NCI-H460 (cell line): Measurements from ENCODE around the gene FLOT2. TPM values are rescaled to one million over a fixed set of nuclear protein-coding genes. Genes with fewer than 3 reads are reported as not detected.
"Not testable (repeated sequence)": the region's sequence is repeated elsewhere in the genome, so short reads cannot be mapped to it uniquely, and the experiment has no call there.

Experiments used
- DNase-seq: peaks from one replicate; pipeline ENCODE4 v3.0.0-alpha.2; 2016; ENCODE audit warnings: low read depth; ENCODE audit errors: extremely low read depth
- small RNA-seq, 2 experiments: library from RNA; depleted of rRNA; stranded (forward); fragments of <200 nt; gene quantifications; one replicate each; pipeline ENCODE3, GENCODE V24; 2014
- total RNA-seq: library from RNA; depleted of rRNA; stranded (reverse); fragments of >200 nt; shearing (Covaris generic); gene quantifications from 2 replicates; pipeline ENCODE4 v1.2.3, GENCODE V29; 2014; rRNA removed

The FLOT2 gene
- total RNA-seq, 1 experiment from 2014 or later: 30.7 TPM

- DNase-seq: no peak
These were observed 44.2 kb downstream of the FLOT2 start for GRCh38 chr17:28853295-28853694.

DNA sequence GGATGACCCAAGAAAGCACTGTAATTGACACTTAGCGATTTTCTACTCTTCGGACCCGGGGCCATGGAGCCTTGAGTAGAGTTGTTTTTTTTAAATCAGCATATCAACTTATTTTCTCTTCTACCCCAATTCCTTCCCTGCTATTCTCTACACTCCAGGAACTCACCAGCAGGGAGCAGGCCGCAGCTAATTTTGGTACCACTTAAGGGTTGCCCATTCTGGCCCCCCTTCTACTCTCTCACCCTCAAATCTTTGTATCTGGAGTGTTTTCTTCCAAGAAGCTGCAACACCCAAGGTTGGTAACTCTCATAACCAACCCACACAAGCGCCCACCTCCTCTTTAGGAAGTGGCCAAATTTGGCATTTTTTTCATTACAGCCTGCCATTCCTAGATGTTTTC lies 48.3 kb downstream of the FLOT2 start:
- DNase-seq: no peak

DNA sequence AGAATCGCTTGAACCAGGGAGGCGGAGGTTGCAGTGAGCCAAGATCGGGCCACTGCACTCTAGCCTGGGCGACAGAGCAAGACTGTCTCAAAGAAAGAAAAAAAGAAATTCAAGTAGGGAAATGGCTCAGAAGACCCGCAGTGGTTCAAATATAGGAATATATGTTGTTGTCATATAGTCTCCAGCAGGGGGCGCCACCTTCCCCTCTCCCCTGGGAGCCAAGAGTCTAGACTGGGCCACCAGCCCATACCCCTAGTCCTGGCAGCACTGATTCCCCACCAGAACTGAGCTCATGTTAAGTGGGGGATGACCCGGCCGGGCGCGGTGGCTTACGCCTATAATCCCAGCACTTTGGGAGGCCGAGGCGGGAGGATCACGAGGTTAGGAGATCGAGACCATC lies 48.9 kb downstream of the FLOT2 start:
- not testable (repeated sequence) for DNase-seq

DNA sequence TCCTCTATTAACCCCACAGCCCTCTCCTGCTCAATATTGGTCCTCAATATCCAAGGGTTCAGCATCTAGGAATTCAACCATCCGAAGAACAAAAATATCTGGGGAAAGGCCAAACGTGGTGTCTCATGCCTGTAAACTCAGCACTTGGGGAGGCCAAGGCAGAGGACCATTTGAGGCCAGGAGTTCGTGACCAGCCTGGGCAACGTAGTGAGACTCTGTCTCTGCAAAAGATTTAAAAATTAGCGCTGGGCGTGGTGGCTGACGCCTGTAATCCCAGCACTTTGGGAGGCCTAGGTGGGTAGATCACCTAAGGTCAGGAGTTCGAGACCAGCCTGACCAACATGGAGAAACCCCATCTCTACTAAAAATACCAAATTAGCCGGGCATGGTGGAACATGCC lies 50.8 kb downstream of the FLOT2 start:
- DNase-seq: not testable (repeated sequence)

GRCh38 chr17:28846231-28846630 lies 51.3 kb downstream of the FLOT2 start:
- DNase-seq: no peak

DNA sequence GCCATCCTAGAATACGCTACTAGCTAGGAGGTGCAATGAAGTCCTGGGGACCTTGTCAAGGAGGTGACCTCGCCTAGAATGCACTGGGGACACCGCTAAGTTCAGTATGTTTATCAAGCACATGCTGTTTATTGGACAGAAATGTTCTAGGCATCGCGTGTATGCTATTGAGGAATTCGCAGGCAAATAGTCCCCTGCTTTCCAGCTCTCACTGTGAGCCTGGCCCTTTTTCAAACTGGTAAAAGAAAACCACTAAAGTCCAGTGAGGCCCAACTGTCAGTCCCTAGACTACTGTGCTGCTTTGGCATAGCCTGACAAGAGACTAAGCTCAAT lies 53.8 kb downstream of the FLOT2 start:
- no peak for DNase-seq

- DNase-seq: peak; percentile 78
These were observed 55.1 kb downstream of the FLOT2 start, which contains the start of gene FAM222B for GRCh38 chr17:28842282-28843012. Gene FAM222B (minus strand): TSS chr17:28842790. CDS start chr17:28766667, 76,123 bp downstream.

DNA sequence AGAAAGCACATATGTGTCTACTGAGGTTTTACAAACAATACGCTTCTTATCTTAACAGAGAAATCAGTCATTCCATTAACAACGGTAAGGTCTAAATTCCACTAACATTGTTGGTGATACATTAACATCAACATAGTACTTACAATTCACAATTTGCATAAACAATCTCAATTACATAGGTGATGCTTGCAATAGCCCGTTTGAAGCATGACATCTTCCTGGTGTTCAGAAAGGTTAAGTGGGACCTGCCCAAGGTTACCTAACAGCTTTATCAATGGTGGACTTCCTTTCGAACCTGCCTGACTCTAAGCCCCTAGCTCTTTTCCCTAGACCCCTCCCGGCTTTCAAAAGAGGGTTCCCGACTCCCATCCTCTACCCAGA lies 55.6 kb downstream of the FLOT2 start:
- no peak for DNase-seq

DNA sequence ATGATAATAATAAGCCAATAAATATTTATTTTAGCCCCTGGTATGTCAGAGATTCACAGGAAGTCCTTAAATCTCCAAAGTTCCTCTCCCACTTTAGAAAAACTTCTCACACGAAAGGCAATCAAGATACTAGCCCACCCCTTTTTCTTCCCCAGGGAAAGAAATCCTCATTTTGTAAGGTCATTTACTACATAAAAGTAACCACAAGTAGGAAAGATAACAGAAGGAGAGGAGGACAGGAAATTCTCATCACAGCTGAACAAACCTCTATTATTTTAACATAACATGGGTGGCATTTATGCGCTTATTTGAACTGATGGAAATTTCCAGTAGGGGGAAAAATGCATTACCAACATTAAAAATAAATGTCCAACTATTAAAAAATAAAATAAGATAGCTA lies 58.3 kb downstream of the FLOT2 start:
- DNase-seq: no peak

DNA sequence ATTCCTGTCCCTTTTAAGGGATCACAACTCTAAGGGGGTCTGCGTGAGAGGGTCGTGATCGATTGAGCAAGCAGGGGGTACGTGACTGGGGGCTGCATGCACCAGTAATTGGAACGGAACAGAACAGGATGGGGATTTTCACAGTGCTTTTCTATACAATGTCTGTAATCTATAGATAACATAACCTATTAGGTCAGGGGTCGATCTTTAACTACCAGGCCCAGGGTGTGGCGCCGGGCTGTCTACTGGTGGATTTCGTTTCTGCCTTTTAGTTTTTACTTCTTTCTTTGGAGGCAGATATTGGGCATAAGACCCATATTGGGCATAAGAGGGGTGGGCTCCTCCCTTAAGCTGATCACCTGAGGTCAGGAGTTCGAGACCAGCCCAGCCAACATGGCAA lies 61.0 kb downstream of the FLOT2 start:
- DNase-seq: not testable (repeated sequence)

DNA sequence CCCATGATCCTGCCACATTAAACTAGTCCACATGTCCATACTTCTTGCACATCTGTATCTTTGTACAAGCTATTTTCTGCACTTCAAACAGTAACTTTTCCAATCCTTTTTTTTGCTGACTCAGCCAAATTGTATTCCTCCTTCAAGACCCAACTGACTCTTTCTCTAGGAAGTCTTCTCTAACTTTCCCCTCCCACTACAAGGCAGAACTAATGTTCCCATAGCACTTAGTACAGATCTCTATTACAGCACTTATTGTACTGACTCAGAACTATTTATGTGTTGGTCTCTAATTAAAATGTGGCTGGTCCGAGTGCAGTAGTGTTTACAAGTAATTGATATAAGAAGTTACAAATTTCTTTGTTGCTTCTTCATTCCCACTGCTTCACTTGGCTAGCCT lies 63.1 kb downstream of the FLOT2 start:
- DNase-seq: no peak

Small RNA genes lying within 50 kb of the gene (small RNA-seq; reads per million reads assigned to genes)
- 0 reads per million in 2 experiments for gene RF00019

Other genes with a start within 250 kb of the FLOT2 start
- 49.5 and 52.6 TPM in 2 replicates for gene SDF2, start 235.8 kb downstream of the FLOT2 start, total RNA-seq
- gene SUPT6H, start 235.5 kb downstream of the FLOT2 start, total RNA-seq: 26.7 and 33.3 TPM in 2 replicates
- 3.4 and 3.6 TPM in 2 replicates for gene PROCA1, start 185.8 kb downstream of the FLOT2 start, total RNA-seq
- gene RAB34, start 179.9 kb downstream of the FLOT2 start, total RNA-seq: 170 and 179 TPM in 2 replicates
- 1,295 and 1,608 TPM in 2 replicates for gene RPL23A, start 177.7 kb downstream of the FLOT2 start, total RNA-seq
- gene TLCD1, start 171.5 kb downstream of the FLOT2 start, total RNA-seq: 27.9 and 32.4 TPM in 2 replicates
- gene NEK8, start 168.9 kb downstream of the FLOT2 start, total RNA-seq: 1.9 and 2.5 TPM in 2 replicates
- gene TRAF4, start 153.7 kb downstream of the FLOT2 start, total RNA-seq: 79.4 and 83.4 TPM in 2 replicates
- gene FAM222B, start 54.9 kb downstream of the FLOT2 start, total RNA-seq: 8.1 and 9.4 TPM in 2 replicates
- 30.9 and 43.6 TPM in 2 replicates for gene ERAL1, start 42.7 kb downstream of the FLOT2 start, total RNA-seq
- gene DHRS13, start 5.3 kb upstream of the FLOT2 start, total RNA-seq: 5.1 and 5.6 TPM in 2 replicates
- gene PHF12, start 53.8 kb upstream of the FLOT2 start, total RNA-seq: 13.9 and 14.7 TPM in 2 replicates
- not detected in 2 replicates for gene SEZ6, start 108.3 kb upstream of the FLOT2 start, total RNA-seq
- 0.35 and 0.62 TPM in 2 replicates for gene PIPOX, start 145.4 kb upstream of the FLOT2 start, total RNA-seq